HEK293 (cell line): ENCODE measurements around the gene WNT6.

Experiments used
- CTCF ChIA-PET: fragments of 350-600 bp; formaldehyde crosslinking; extraction: SDS; loops from one replicate; lab custom pipeline; 2021; ENCODE audit warnings: antibody characterized with exemption; lab: Yijun Ruan, JAX
- POLR2A ChIA-PET: fragments of 300-600 bp; formaldehyde crosslinking; extraction: SDS; loops from one replicate; lab custom pipeline; 2020; ENCODE audit warnings: antibody characterized with exemption, inconsistent platforms; lab: Yijun Ruan, JAX
- H3K27ac ChIP-seq: fragments of 200-500 bp; sonication (Bioruptor generic); 2 replicates; pipeline ENCODE4 v1.5.1; 2014; ENCODE audit warnings: low read depth, low read length, control low read depth, inconsistent platforms; ENCODE audit errors: extremely low read depth
- H3K36me3 ChIP-seq, 2 experiments: fragments of 200-500 bp in 1 of 2; sonication (Bioruptor generic) in 1 of 2; 1 replicate in 1 of 2; 2 replicates in 1 of 2; pipeline ENCODE4 v1.5.1; 2014 to 2017; ENCODE audit warnings: inconsistent platforms in 2 of 2, low read length in 2 of 2; ENCODE audit not compliant: control insufficient read depth in 2 of 2, insufficient read depth in 1 of 2
- H3K4me1 ChIP-seq: fragments of 200-500 bp; sonication (Bioruptor generic); 2 replicates; pipeline ENCODE4 v1.5.1; 2014; ENCODE audit warnings: mild to moderate bottlenecking, low read length, inconsistent platforms; ENCODE audit not compliant: control insufficient read depth, insufficient read depth
- H3K4me3 ChIP-seq: 2 replicates; pipeline ENCODE4 v1.5.1; 2011; ENCODE audit warnings: low read depth, mild to moderate bottlenecking, control low read depth, low read length, moderate library complexity
- H3K9me3 ChIP-seq: fragments of 200-500 bp; sonication (Bioruptor generic); 2 replicates; pipeline ENCODE4 v1.5.1; 2014; ENCODE audit warnings: low read depth, low read length, inconsistent platforms; ENCODE audit not compliant: control insufficient read depth, insufficient read depth
- CTCF ChIP-seq: fragments of 450-650 bp; formaldehyde crosslinking; IDR thresholded peaks from 2 replicates; pipeline ENCODE4 v1.5.1; 2016; ENCODE audit warnings: missing biosample characterization, missing genetic modification characterization
- GLIS1 ChIP-seq: fragments of 450-650 bp; formaldehyde crosslinking; IDR thresholded peaks from 2 replicates; pipeline ENCODE4 v1.5.1; 2016; ENCODE audit warnings: missing biosample characterization, missing genetic modification characterization
- MZF1 ChIP-seq: fragments of 450-650 bp; formaldehyde crosslinking; IDR thresholded peaks from 2 replicates; pipeline ENCODE4 v1.5.1; 2017; ENCODE audit warnings: missing biosample characterization, missing genetic modification characterization, borderline replicate concordance
- OSR2 ChIP-seq: fragments of 450-650 bp; formaldehyde crosslinking; IDR thresholded peaks from 2 replicates; pipeline ENCODE4 v1.5.1; 2016; ENCODE audit warnings: missing biosample characterization, missing genetic modification characterization
- SP7 ChIP-seq: fragments of 450-650 bp; formaldehyde crosslinking; IDR thresholded peaks from 2 replicates; pipeline ENCODE4 v1.5.1; 2016; ENCODE audit warnings: missing biosample characterization, missing genetic modification characterization
- ZBTB17 ChIP-seq: fragments of 450-650 bp; formaldehyde crosslinking; IDR thresholded peaks from 2 replicates; pipeline ENCODE4 v1.5.1; 2016; ENCODE audit warnings: missing biosample characterization, missing genetic modification characterization
- ZBTB26 ChIP-seq: fragments of 450-650 bp; formaldehyde crosslinking; optimal IDR thresholded peaks from 2 replicates; pipeline ENCODE3; 2016; ENCODE audit warnings: missing biosample characterization, mild to moderate bottlenecking, missing genetic modification characterization
- ZBTB8A ChIP-seq: fragments of 450-650 bp; formaldehyde crosslinking; IDR thresholded peaks from 2 replicates; pipeline ENCODE4 v1.5.1; 2016; ENCODE audit warnings: missing biosample characterization, missing genetic modification characterization
- ZEB2 ChIP-seq: fragments of 450-650 bp; formaldehyde crosslinking; IDR thresholded peaks from 2 replicates; pipeline ENCODE4 v1.5.1; 2016; ENCODE audit warnings: missing biosample characterization, missing genetic modification characterization
- ZFHX2 ChIP-seq: fragments of 450-650 bp; formaldehyde crosslinking; conservative IDR thresholded peaks from 2 replicates; pipeline ENCODE4 v1.5.1; 2016; ENCODE audit warnings: missing biosample characterization, missing genetic modification characterization
- ZFP37 ChIP-seq: fragments of 450-650 bp; formaldehyde crosslinking; IDR thresholded peaks from 2 replicates; pipeline ENCODE4 v1.5.1; 2016; ENCODE audit warnings: missing biosample characterization, missing genetic modification characterization
- ZIC2 ChIP-seq: fragments of 450-650 bp; formaldehyde crosslinking; IDR thresholded peaks from 2 replicates; pipeline ENCODE4 v1.5.1; 2016; ENCODE audit warnings: missing biosample characterization, missing genetic modification characterization
- ZNF2 ChIP-seq: fragments of 450-650 bp; formaldehyde crosslinking; IDR thresholded peaks from 2 replicates; pipeline ENCODE4 v1.5.1; 2016; ENCODE audit warnings: missing biosample characterization, missing genetic modification characterization
- ZNF26 ChIP-seq: fragments of 450-650 bp; formaldehyde crosslinking; IDR thresholded peaks from 2 replicates; pipeline ENCODE4 v1.5.1; 2016; ENCODE audit warnings: missing biosample characterization, missing genetic modification characterization
- ZNF324 ChIP-seq: fragments of 450-650 bp; formaldehyde crosslinking; IDR thresholded peaks from 2 replicates; pipeline ENCODE4 v1.5.1; 2016; ENCODE audit warnings: missing biosample characterization, missing genetic modification characterization
- ZNF335 ChIP-seq: fragments of 450-650 bp; formaldehyde crosslinking; conservative IDR thresholded peaks from 2 replicates; pipeline ENCODE4 v1.5.1; 2016; ENCODE audit warnings: missing biosample characterization, missing genetic modification characterization
- ZNF341 ChIP-seq: fragments of 450-650 bp; formaldehyde crosslinking; IDR thresholded peaks from 2 replicates; pipeline ENCODE4; 2016; ENCODE audit warnings: low read depth, missing biosample characterization, missing genetic modification characterization
- ZNF473 ChIP-seq: fragments of 450-650 bp; formaldehyde crosslinking; IDR thresholded peaks from 2 replicates; pipeline ENCODE4 v1.5.1; 2017; ENCODE audit warnings: missing biosample characterization, missing genetic modification characterization
- ZNF555 ChIP-seq: fragments of 450-650 bp; formaldehyde crosslinking; conservative IDR thresholded peaks from 2 replicates; pipeline ENCODE4 v1.5.1; 2017; ENCODE audit warnings: missing biosample characterization, mild to moderate bottlenecking, missing genetic modification characterization, inconsistent platforms
- ZNF670 ChIP-seq: fragments of 450-650 bp; formaldehyde crosslinking; IDR thresholded peaks from 2 replicates; pipeline ENCODE4 v1.5.1; 2016; ENCODE audit warnings: missing biosample characterization, missing genetic modification characterization, low read depth
- ZNF785 ChIP-seq: fragments of 450-650 bp; formaldehyde crosslinking; IDR thresholded peaks from 2 replicates; pipeline ENCODE4 v1.5.1; 2016; ENCODE audit warnings: missing biosample characterization, missing genetic modification characterization
- ZNF837 ChIP-seq: fragments of 450-650 bp; formaldehyde crosslinking; IDR thresholded peaks from 2 replicates; pipeline ENCODE4 v1.5.1; 2016; ENCODE audit warnings: missing biosample characterization, missing genetic modification characterization
- TF ChIP-seq, protein P1 (sequence below): fragments of 450-650 bp; formaldehyde crosslinking; IDR thresholded peaks from 2 replicates; pipeline ENCODE4 v1.5.1; 2017; ENCODE audit warnings: missing biosample characterization, missing genetic modification characterization

WNT6 gene

GRCh38 chr2:218890369-218890768 is 30.8 kb downstream of the WNT6 start:
- H3K36me3 ChIP-seq = no peaks in the 10 kb centered on the region
- no peak overlapping the region for H3K4me3 ChIP-seq
- H3K27ac ChIP-seq = no peak overlapping the region
- H3K4me1 ChIP-seq = no peaks in the 10 kb centered on the region
- ChIA-PET CTCF (interaction anchor here (1.0 to 17.9 kb wide), 3 partner anchors 10 to 281 kb away, joined by 3 to 552 read pairs (median 47); partner anchors contain the start of gene WNT10A), POLR2A (interaction anchor here (0.5 kb wide), 1 partner anchor 33 kb away, joined by 5 read pairs; no protein-coding TSS in a partner anchor)
- no peak for TF ChIP-seq ZNF324 (tag by site-specific recombination)
- no peak for TF ChIP-seq OSR2
- no peak for TF ChIP-seq ZBTB17 (tag by site-specific recombination)
- no peaks in the 10 kb centered on the region for H3K9me3 ChIP-seq

- Histone ChIP-seq H3K27ac (no peak overlapping the region), H3K36me3 (no peaks in the 10 kb centered on the region), H3K4me3 (no peak overlapping the region), H3K9me3 (no peaks in the 10 kb centered on the region), H3K4me1 (no peaks in the 10 kb centered on the region)
- CTCF ChIA-PET = interaction anchor here (0.5 to 17.9 kb wide), 6 partner anchors 10 to 621 kb away, joined by 3 to 552 read pairs (median 3); partner anchors contain the start of gene WNT10A
- TF ChIP-seq ZFHX2 (peak; percentile 16; the same call in 1 of the 2 replicates), ZFP37 (tag by site-specific recombination) (no peak), ZNF670 (no peak), ZNF335 (tag by site-specific recombination) (no peak)
- POLR2A ChIA-PET = no interaction called here
Measured at GRCh38 chr2:218891275-218892135, 31.9 kb downstream of the WNT6 start.

GRCh38 chr2:218892693-218893348 is 33.2 kb downstream of the WNT6 start:
- Histone ChIP-seq H3K36me3 (no peaks in the 10 kb centered on the region), H3K4me1 (no peaks in the 10 kb centered on the region; the same call in 1 of the 2 replicates), H3K27ac (no peak overlapping the region), H3K4me3 (peak overlapping the region; percentile 6), H3K9me3 (no peaks in the 10 kb centered on the region)
- ChIA-PET POLR2A (interaction anchor here (0.6 kb wide), 1 partner anchor 16 kb away, joined by 3 read pairs; no protein-coding TSS in a partner anchor), CTCF (interaction anchor here (0.6 to 17.9 kb wide), 8 partner anchors 9 to 584 kb away, joined by 3 to 552 read pairs (median 3); partner anchors contain the start of gene WNT10A)
- TF ChIP-seq ZNF555 (tag by site-specific recombination) = no peak
- 0 out of 2 replicates have a peak, but pooled peaks have one; percentile 25 for TF ChIP-seq ZNF2
- TF ChIP-seq ZEB2 (tag by site-specific recombination) = 0 out of 2 replicates have a peak, but pooled peaks have one; percentile 25
- peak; percentile 18 for TF ChIP-seq ZBTB26
- TF ChIP-seq ZNF473 (tag by site-specific recombination) = no peak
- TF ChIP-seq MZF1 = no peak
- no peak for TF ChIP-seq ZNF837 (tag by site-specific recombination)
- no peak for TF ChIP-seq ZNF785
- TF ChIP-seq ZNF26 = no peak
- peak; percentile 72; the same call in 1 of the 2 replicates for TF ChIP-seq ZIC2 (tag by site-specific recombination)
- peak; percentile 48; the same call in 1 of the 2 replicates for TF ChIP-seq GLIS1
- TF ChIP-seq, protein P1, sequence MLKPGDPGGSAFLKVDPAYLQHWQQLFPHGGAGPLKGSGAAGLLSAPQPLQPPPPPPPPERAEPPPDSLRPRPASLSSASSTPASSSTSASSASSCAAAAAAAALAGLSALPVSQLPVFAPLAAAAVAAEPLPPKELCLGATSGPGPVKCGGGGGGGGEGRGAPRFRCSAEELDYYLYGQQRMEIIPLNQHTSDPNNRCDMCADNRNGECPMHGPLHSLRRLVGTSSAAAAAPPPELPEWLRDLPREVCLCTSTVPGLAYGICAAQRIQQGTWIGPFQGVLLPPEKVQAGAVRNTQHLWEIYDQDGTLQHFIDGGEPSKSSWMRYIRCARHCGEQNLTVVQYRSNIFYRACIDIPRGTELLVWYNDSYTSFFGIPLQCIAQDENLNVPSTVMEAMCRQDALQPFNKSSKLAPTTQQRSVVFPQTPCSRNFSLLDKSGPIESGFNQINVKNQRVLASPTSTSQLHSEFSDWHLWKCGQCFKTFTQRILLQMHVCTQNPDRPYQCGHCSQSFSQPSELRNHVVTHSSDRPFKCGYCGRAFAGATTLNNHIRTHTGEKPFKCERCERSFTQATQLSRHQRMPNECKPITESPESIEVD (tag by site-specific recombination) = no peak
- TF ChIP-seq ZBTB8A (tag by site-specific recombination) = no peak
- peak; percentile 47; the same call in 1 of the 2 replicates for TF ChIP-seq ZNF335 (tag by site-specific recombination)
- 0 out of 2 replicates have a peak, but pooled peaks have one; percentile 24 for TF ChIP-seq SP7
- peak; percentile 83 for TF ChIP-seq CTCF (tag by site-specific recombination)
- TF ChIP-seq ZNF341 (tag by site-specific recombination) = peak; percentile 55; the same call in 1 of the 2 replicates
